AG04450 (cell line): ENCODE results near the gene ARFGAP1. TPM values are rescaled to one million over a fixed set of nuclear protein-coding genes. Genes with fewer than 3 reads are reported as not detected.

Experiments used
- CTCF ChIA-PET: fragments of 300-600, 350-600 bp; formaldehyde crosslinking; extraction: SDS; loops from one replicate; lab custom pipeline; 2022; ENCODE audit warnings: antibody characterized with exemption, inconsistent platforms; lab: Charles Lee
- POLR2A ChIA-PET: fragments of 350-600 bp; formaldehyde crosslinking; extraction: SDS; loops from one replicate; lab custom pipeline; 2021; ENCODE audit warnings: antibody characterized with exemption, inconsistent platforms; lab: Yijun Ruan, JAX
- DNase-seq: peaks from one replicate; pipeline ENCODE4 v3.0.0-alpha.2; 2011; ENCODE audit warnings: low read depth, low spot score
- H3K27ac ChIP-seq: one replicate; pipeline ENCODE4 v1.5.1; 2012; ENCODE audit warnings: low read depth, low read length, control low read depth
- H3K27me3 ChIP-seq: one replicate; pipeline ENCODE4 v1.6.0; 2012; ENCODE audit warnings: low read length; ENCODE audit not compliant: control insufficient read depth, insufficient read depth
- H3K4me3 ChIP-seq: 2 replicates; pipeline ENCODE4 v1.5.1; 2011; ENCODE audit warnings: mild to moderate bottlenecking, low read depth, low read length, control low read depth
- H3K9me3 ChIP-seq: 2 replicates; pipeline ENCODE4 v1.5.1; 2012; ENCODE audit warnings: low read length; ENCODE audit not compliant: control insufficient read depth, insufficient read depth
- CTCF ChIP-seq: IDR thresholded peaks from 2 replicates; pipeline ENCODE4 v1.5.1; 2011; ENCODE audit warnings: low read depth, low read length, control low read depth, inconsistent platforms
- polyA plus RNA-seq: library from polyadenylated mRNA; depleted of rRNA; stranded (reverse); fragments of >200 nt; gene quantifications from 2 replicates; pipeline ENCODE4 v1.2.3, GENCODE V29; 2011

The ARFGAP1 gene
- polyA plus RNA-seq, 1 experiment, result 52.6 TPM

GRCh38 chr20:63264519-63264918, 8.1 kb upstream of the ARFGAP1 start:
- POLR2A ChIA-PET, result no interaction called here
- CTCF ChIA-PET, result interaction anchor here (0.9 kb wide), 1 partner anchor 41 kb away, joined by 4 read pairs; no protein-coding TSS in a partner anchor
- Histone ChIP-seq H3K27me3 (peaks cover 61% of the 10 kb centered on the region), H3K4me3 (no peak overlapping the region), H3K27ac (no peak overlapping the region), H3K9me3 (peaks cover under 1% of the 10 kb centered on the region; the same call in 1 of the 2 replicates)
- TF ChIP-seq CTCF, result no peak
- DNase-seq, result no peak

- Histone ChIP-seq H3K27ac (no peak overlapping the region), H3K9me3 (no peaks in the 10 kb centered on the region), H3K4me3 (no peak overlapping the region), H3K27me3 (peaks cover 47% of the 10 kb centered on the region)
- CTCF ChIA-PET, result no interaction called here
- DNase-seq, result peak; percentile 7
- no peak for TF ChIP-seq CTCF
- POLR2A ChIA-PET, result no interaction called here
These were observed 6.6 kb upstream of the ARFGAP1 start for GRCh38 chr20:63265891-63266515.

- DNase-seq, result no peak
- ChIA-PET POLR2A (no interaction called here), CTCF (no interaction called here)
- no peak overlapping the region for H3K27ac ChIP-seq
- peaks cover 33% of the 10 kb centered on the region for H3K27me3 ChIP-seq
- H3K4me3 ChIP-seq, result no peak overlapping the region
- TF ChIP-seq CTCF, result no peak
- no peaks in the 10 kb centered on the region for H3K9me3 ChIP-seq
These were observed 4.9 kb upstream of the ARFGAP1 start for GRCh38 chr20:63267691-63268090.

GRCh38 chr20:63268256-63268655, 4.4 kb upstream of the ARFGAP1 start:
- peaks cover 27% of the 10 kb centered on the region for H3K27me3 ChIP-seq
- POLR2A ChIA-PET, result no interaction called here
- DNase-seq, result no peak
- H3K4me3 ChIP-seq, result no peak overlapping the region
- TF ChIP-seq CTCF, result no peak
- CTCF ChIA-PET, result no interaction called here
- no peak overlapping the region for H3K27ac ChIP-seq
- no peaks in the 10 kb centered on the region for H3K9me3 ChIP-seq

- no peak for DNase-seq
- H3K4me3 ChIP-seq, result no peak overlapping the region
- no peak overlapping the region for H3K27ac ChIP-seq
- ChIA-PET CTCF (interaction anchor here (1.3 kb wide), 1 partner anchor 46 kb away, joined by 6 read pairs; no protein-coding TSS in a partner anchor), POLR2A (no interaction called here)
- no peak for TF ChIP-seq CTCF
- H3K27me3 ChIP-seq, result peaks cover 22% of the 10 kb centered on the region
- H3K9me3 ChIP-seq, result no peaks in the 10 kb centered on the region
These were observed 3.8 kb upstream of the ARFGAP1 start for GRCh38 chr20:63268671-63269439.
